ENCODE measurements around the gene MFAP2.
"Not testable (repeated sequence)": the region's sequence is repeated elsewhere in the genome, so short reads cannot be mapped to it uniquely, and the experiment has no call there.

The MFAP2 gene

DNA sequence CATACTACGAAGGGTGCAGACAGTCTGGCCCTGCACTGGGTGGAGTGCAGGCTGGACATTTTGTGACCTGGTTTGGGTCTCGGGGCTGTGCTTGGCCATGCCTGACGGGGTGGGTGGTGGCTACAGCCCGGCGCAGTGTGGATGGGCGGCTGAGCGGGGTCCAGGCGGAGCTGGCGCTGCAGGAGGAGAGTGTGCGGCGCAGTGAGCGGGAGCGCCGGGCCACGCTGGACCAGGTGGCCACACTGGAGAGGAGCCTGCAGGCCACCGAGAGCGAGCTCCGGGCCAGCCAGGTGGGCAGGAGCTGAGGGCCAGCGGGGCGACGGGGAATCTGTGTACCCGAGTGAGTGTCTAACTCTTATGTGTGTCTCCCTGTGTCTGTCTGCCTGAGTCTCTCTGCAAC is 14.1 kb downstream of the MFAP2 start:
- Histone ChIP-seq H3K79me2 (ENCODE audit: insufficient read depth, low read length) (no peaks in the 10 kb centered on the region), H3K36me3 (ENCODE audit: low read length) (no peaks in the 10 kb centered on the region), H3K9ac (ENCODE audit: low read length) (no peak overlapping the region), H3K9me2 (replicated peaks; ENCODE audit: insufficient read depth, low read length) (no peaks in the 10 kb centered on the region), H3K9me3 (ENCODE audit: insufficient read depth, low read length) (no peaks in the 10 kb centered on the region), H3K27ac (ENCODE audit: low read depth, low read length) (no peak overlapping the region), H3K4me3 (ENCODE audit: insufficient read depth, low read length, poor library complexity, severe bottlenecking) (no peak overlapping the region), H3K27me3 (ENCODE audit: low read length) (no peaks in the 10 kb centered on the region), H3K4me2 (ENCODE audit: low read depth, low read length, poor library complexity, severe bottlenecking) (no peak overlapping the region), H3F3A (ENCODE audit: insufficient read depth) (no peaks in the 10 kb centered on the region), H2AFZ (ENCODE audit: low read depth, low read length, severe bottlenecking) (no peak overlapping the region), H4K20me1 (ENCODE audit: low read depth, low read length) (no peaks in the 10 kb centered on the region)
- TF ChIP-seq, protein P1, sequence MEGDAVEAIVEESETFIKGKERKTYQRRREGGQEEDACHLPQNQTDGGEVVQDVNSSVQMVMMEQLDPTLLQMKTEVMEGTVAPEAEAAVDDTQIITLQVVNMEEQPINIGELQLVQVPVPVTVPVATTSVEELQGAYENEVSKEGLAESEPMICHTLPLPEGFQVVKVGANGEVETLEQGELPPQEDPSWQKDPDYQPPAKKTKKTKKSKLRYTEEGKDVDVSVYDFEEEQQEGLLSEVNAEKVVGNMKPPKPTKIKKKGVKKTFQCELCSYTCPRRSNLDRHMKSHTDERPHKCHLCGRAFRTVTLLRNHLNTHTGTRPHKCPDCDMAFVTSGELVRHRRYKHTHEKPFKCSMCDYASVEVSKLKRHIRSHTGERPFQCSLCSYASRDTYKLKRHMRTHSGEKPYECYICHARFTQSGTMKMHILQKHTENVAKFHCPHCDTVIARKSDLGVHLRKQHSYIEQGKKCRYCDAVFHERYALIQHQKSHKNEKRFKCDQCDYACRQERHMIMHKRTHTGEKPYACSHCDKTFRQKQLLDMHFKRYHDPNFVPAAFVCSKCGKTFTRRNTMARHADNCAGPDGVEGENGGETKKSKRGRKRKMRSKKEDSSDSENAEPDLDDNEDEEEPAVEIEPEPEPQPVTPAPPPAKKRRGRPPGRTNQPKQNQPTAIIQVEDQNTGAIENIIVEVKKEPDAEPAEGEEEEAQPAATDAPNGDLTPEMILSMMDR (IDR thresholded peaks at IDR 0.05; ENCODE audit: insufficient read depth, low read length, poor library complexity, severe bottlenecking): no peak
- no peak for TF ChIP-seq EZH2phosphoT487 (conservative IDR thresholded peaks at IDR 0.05; ENCODE audit: low read length)

DNA sequence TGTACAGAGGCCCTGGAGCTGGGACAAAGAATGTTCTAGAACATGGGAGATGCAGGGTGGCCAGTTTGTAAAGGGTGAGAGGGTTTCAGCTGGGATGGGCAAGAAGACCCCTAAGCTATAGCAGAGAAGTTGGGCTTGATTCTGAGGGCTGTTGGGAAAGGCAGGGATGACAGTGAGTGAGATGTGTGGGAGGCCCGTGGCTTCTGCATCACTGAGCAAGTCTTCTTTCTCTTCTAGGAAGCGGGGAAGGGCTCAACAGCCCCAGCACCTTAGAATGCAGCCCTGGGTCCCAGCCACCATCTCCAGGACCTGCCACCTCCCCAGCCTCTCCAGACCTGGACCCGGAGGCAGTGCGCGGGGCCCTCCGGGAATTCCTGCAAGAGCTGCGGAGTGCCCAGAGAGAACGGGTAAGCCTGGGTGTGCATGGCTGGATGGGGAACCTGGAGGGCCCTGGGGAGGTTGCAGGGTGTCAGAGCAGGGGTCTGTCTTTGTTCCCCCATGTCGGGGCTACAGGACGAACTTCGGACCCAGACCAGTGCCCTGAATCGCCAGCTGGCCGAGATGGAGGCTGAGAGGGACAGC is 14.8 kb downstream of the MFAP2 start:
- Histone ChIP-seq H3K9me3 (ENCODE audit: insufficient read depth, low read length) (no peaks in the 10 kb centered on the region), H3K27ac (ENCODE audit: low read depth, low read length) (no peak overlapping the region), H3K4me2 (ENCODE audit: low read depth, low read length, poor library complexity, severe bottlenecking) (no peak overlapping the region), H3K36me3 (ENCODE audit: low read length) (no peaks in the 10 kb centered on the region), H3K9ac (ENCODE audit: low read length) (no peak overlapping the region), H3F3A (ENCODE audit: insufficient read depth) (no peaks in the 10 kb centered on the region), H2AFZ (ENCODE audit: low read depth, low read length, severe bottlenecking) (no peak overlapping the region), H4K20me1 (ENCODE audit: low read depth, low read length) (no peaks in the 10 kb centered on the region), H3K4me3 (ENCODE audit: insufficient read depth, low read length, poor library complexity, severe bottlenecking) (no peak overlapping the region), H3K79me2 (ENCODE audit: insufficient read depth, low read length) (no peaks in the 10 kb centered on the region), H3K27me3 (ENCODE audit: low read length) (no peaks in the 10 kb centered on the region), H3K9me2 (replicated peaks; ENCODE audit: insufficient read depth, low read length) (no peaks in the 10 kb centered on the region)
- TF ChIP-seq, protein P1 (IDR thresholded peaks at IDR 0.05; ENCODE audit: insufficient read depth, low read length, poor library complexity, severe bottlenecking): no peak
- no peak for TF ChIP-seq EZH2phosphoT487 (conservative IDR thresholded peaks at IDR 0.05; ENCODE audit: low read length)

DNA sequence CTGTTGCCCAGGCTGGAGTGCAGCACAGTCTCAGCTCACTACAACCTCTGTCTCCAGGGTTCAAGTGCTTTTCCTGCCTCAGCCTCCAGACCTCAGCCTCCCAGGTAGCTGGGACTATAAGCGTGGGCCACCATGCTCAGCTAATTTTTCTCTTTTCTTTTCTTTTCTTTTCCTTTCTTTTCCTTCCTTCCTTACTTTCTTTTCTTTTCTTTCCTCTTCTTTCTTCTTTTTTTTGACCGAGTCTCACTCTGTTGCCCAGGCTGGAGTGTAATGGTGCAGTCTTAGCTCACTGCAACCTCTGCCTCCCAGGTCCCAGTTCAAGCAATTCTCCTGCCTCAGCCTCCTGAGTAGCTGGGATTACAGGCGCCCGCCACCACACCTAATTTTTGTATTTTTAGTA is 16.3 kb downstream of the MFAP2 start:
- H3K27ac ChIP-seq (ENCODE audit: low read depth, low read length); H3K4me2 ChIP-seq (ENCODE audit: low read depth, low read length, poor library complexity, severe bottlenecking); H3K36me3 ChIP-seq (ENCODE audit: low read length); H2AFZ ChIP-seq (ENCODE audit: low read depth, low read length, severe bottlenecking); H3K79me2 ChIP-seq (ENCODE audit: insufficient read depth, low read length); H3K9ac ChIP-seq (ENCODE audit: low read length); H3K9me2 ChIP-seq (replicated peaks; ENCODE audit: insufficient read depth, low read length); H3K27me3 ChIP-seq (ENCODE audit: low read length); H3F3A ChIP-seq (ENCODE audit: insufficient read depth); H3K9me3 ChIP-seq (ENCODE audit: insufficient read depth, low read length); H3K4me3 ChIP-seq (ENCODE audit: insufficient read depth, low read length, poor library complexity, severe bottlenecking); H4K20me1 ChIP-seq (ENCODE audit: low read depth, low read length): not testable (repeated sequence)

DNA sequence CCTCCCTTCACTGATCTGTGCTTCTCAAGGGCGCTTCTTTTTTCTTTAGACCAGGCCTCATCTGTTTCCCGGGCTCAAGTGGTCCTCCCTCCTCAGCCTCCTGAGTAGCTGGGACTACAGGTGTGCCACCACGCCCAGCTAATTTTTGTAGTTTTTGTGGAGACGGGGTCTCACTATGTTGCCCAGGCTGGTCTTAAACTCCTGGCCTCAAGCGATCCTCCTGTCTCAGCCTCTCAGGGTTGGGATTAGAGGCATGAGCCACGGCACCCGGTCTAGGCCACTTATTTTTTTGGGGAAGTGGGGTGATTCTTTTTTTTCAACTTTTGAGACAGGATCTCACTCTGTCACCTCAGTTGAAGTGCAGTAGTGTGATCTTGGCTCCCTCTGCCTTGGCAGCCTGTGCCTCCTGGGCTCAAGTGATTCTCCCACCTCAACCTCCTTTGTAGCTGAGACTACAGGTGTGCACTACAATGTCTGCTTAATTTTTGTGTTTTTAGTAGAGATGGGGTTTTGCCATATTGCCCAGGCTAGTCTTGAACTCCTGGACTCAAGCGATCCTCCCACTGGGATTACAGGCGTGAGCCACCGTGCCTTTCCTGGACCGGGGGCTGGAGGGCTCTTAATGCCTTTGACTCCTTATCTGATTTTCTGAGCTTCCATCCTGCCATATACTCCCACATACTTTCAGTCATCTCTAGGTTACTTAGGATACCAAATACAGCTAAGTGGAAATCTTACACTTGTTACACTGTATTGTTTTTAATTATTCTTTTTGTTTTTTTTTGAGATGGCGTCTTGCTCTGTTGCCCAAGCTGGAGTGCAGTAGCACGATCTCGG is 18.9 kb downstream of the MFAP2 start:
- 0 out of 2 replicates have a peak overlapping the region, but pooled peaks have one; percentile 31 for H3K9ac ChIP-seq (ENCODE audit: low read length)

More for the DNA sequence above, 18.9 kb downstream of the MFAP2 start:
- H4K20me1 ChIP-seq (ENCODE audit: low read depth, low read length): no peaks in the 10 kb centered on the region
- H3F3A ChIP-seq (ENCODE audit: insufficient read depth): no peaks in the 10 kb centered on the region
- H3K27me3 ChIP-seq (ENCODE audit: low read length): no peaks in the 10 kb centered on the region
- H3K79me2 ChIP-seq (ENCODE audit: insufficient read depth, low read length): no peaks in the 10 kb centered on the region
- no peaks in the 10 kb centered on the region for H3K9me2 ChIP-seq (replicated peaks; ENCODE audit: insufficient read depth, low read length)
- no peak overlapping the region for H3K27ac ChIP-seq (ENCODE audit: low read depth, low read length)
- no peaks in the 10 kb centered on the region for H3K9me3 ChIP-seq (ENCODE audit: insufficient read depth, low read length)
- no peak for TF ChIP-seq EZH2phosphoT487 (conservative IDR thresholded peaks at IDR 0.05; ENCODE audit: low read length)
- TF ChIP-seq, protein P1 (IDR thresholded peaks at IDR 0.05; ENCODE audit: insufficient read depth, low read length, poor library complexity, severe bottlenecking): no peak
- H3K4me2 ChIP-seq (ENCODE audit: low read depth, low read length, poor library complexity, severe bottlenecking): peak overlapping the region; percentile 61
- H2AFZ ChIP-seq (ENCODE audit: low read depth, low read length, severe bottlenecking): no peak overlapping the region
- H3K4me3 ChIP-seq (ENCODE audit: insufficient read depth, low read length, poor library complexity, severe bottlenecking): no peak overlapping the region
- no peaks in the 10 kb centered on the region for H3K36me3 ChIP-seq (ENCODE audit: low read length)

All from SU-DHL-6 (cell line).